ENCODE measurements around the gene NPTN. TPM values are rescaled to one million over a fixed set of nuclear protein-coding genes. Genes with fewer than 3 reads are reported as not detected.

NPTN gene
- total RNA-seq, 1 experiment from 2014 or later, result 164 TPM

GRCh38 chr15:73601451-73602445, 31.4 kb downstream of the NPTN start:
- no TSS peak for BruUV-seq (replicated peaks)
- Histone ChIP-seq H3K9me3 (ENCODE audit: low read length) (no peaks in the 10 kb centered on the region), H3K4me2 (ENCODE audit: low read length) (peak overlapping the region; percentile 38), H2AFZ (ENCODE audit: low read length) (no peak overlapping the region), H3K4me3 (ENCODE audit: low read length) (no peak overlapping the region), H3K79me2 (ENCODE audit: low read length) (peaks cover 100% of the 10 kb centered on the region), H3K27ac (ENCODE audit: low read length) (peak overlapping the region; percentile 42), H3K9ac (ENCODE audit: low read length) (no peak overlapping the region), H3K36me3 (ENCODE audit: low read depth, low read length) (0 out of 2 replicates have a peak, but pooled peaks cover under 1% of the 10 kb centered on the region), H3K4me1 (ENCODE audit: insufficient read depth, low read length) (peaks cover 36% of the 10 kb centered on the region), H4K20me1 (ENCODE audit: low read length) (peaks cover 31% of the 10 kb centered on the region), H3K9me2 (replicated peaks; ENCODE audit: low read length) (no peaks in the 10 kb centered on the region), H3F3A (ENCODE audit: low read length, unreplicated experiment) (no peaks in the 10 kb centered on the region), H3K27me3 (ENCODE audit: low read length) (no peaks in the 10 kb centered on the region)
- CTCF ChIA-PET, result interaction anchor here (0.6 kb wide), 1 partner anchor 15 kb away, joined by 3 read pairs; no protein-coding TSS in a partner anchor
- peak; percentile 89 for ATAC-seq
- POLR2A ChIA-PET (ENCODE audit: unreplicated experiment), result no interaction called here
- no peak for TF ChIP-seq CTCF (conservative IDR thresholded peaks at IDR 0.05; ENCODE audit: low read depth, low read length)
- no peak for TF ChIP-seq EZH2 (IDR thresholded peaks at IDR 0.05; ENCODE audit: low read length, unreplicated experiment)
- no peak for TF ChIP-seq EZH2phosphoT487 (IDR thresholded peaks at IDR 0.05; ENCODE audit: borderline replicate concordance, low read length)
- peak; percentile 58 for DNase-seq
- intact Hi-C loops (cut with micrococcal nuclease), result loop anchor here (2.0 to 5.0 kb wide), 2 partner anchors 25 to 39 kb away; no protein-coding TSS in a partner anchor

GRCh38 chr15:73600413-73601335, 32.5 kb downstream of the NPTN start:
- CTCF ChIA-PET, result interaction anchor here (0.6 to 1.5 kb wide), 2 partner anchors 14 to 36 kb away, joined by 3 to 5 read pairs; no protein-coding TSS in a partner anchor
- ATAC-seq, result peak; percentile 8; the same call in 1 of the 2 replicates

More at GRCh38 chr15:73600413-73601335, 32.5 kb downstream of the NPTN start:
- POLR2A ChIA-PET (ENCODE audit: unreplicated experiment), result no interaction called here
- H3K27ac ChIP-seq (ENCODE audit: low read length), result peak overlapping the region; percentile 42
- H3K4me2 ChIP-seq (ENCODE audit: low read length), result peak overlapping the region; percentile 38
- H3K27me3 ChIP-seq (ENCODE audit: low read length), result no peaks in the 10 kb centered on the region
- no peaks in the 10 kb centered on the region for H3K9me3 ChIP-seq (ENCODE audit: low read length)
- H3K4me1 ChIP-seq (ENCODE audit: insufficient read depth, low read length), result peaks cover 36% of the 10 kb centered on the region
- no peak for TF ChIP-seq EZH2phosphoT487 (IDR thresholded peaks at IDR 0.05; ENCODE audit: borderline replicate concordance, low read length)
- no peak for TF ChIP-seq CTCF (conservative IDR thresholded peaks at IDR 0.05; ENCODE audit: low read depth, low read length)
- no peak for TF ChIP-seq EZH2 (IDR thresholded peaks at IDR 0.05; ENCODE audit: low read length, unreplicated experiment)
- H2AFZ ChIP-seq (ENCODE audit: low read length), result no peak overlapping the region
- H3F3A ChIP-seq (ENCODE audit: low read length, unreplicated experiment), result no peaks in the 10 kb centered on the region
- H3K79me2 ChIP-seq (ENCODE audit: low read length), result peaks cover 100% of the 10 kb centered on the region
- intact Hi-C loops (cut with micrococcal nuclease), result loop anchor here (2.0 to 5.0 kb wide), 2 partner anchors 26 to 38 kb away; no protein-coding TSS in a partner anchor
- 0 out of 2 replicates have a peak overlapping the region, but pooled peaks have one; percentile 11 for H3K9ac ChIP-seq (ENCODE audit: low read length)
- BruUV-seq (replicated peaks), result no TSS peak
- H4K20me1 ChIP-seq (ENCODE audit: low read length), result peaks cover 37% of the 10 kb centered on the region
- H3K36me3 ChIP-seq (ENCODE audit: low read depth, low read length), result peaks cover 3% of the 10 kb centered on the region; the same call in 1 of the 2 replicates
- H3K9me2 ChIP-seq (replicated peaks; ENCODE audit: low read length), result no peaks in the 10 kb centered on the region
- no peak for DNase-seq
- H3K4me3 ChIP-seq (ENCODE audit: low read length), result peak overlapping the region; percentile 15; the same call in 1 of the 2 replicates

Measured in PC-3 (cell line).